ENCODE measurements around the gene PACSIN1. TPM values are rescaled to one million over a fixed set of nuclear protein-coding genes. Genes with fewer than 3 reads are reported as not detected.

The PACSIN1 gene
- total and polyA plus RNA-seq, 2 of the 4 experiments (the other 2 are of a cell fraction), result 0.02 TPM; not detected in 1

DNA sequence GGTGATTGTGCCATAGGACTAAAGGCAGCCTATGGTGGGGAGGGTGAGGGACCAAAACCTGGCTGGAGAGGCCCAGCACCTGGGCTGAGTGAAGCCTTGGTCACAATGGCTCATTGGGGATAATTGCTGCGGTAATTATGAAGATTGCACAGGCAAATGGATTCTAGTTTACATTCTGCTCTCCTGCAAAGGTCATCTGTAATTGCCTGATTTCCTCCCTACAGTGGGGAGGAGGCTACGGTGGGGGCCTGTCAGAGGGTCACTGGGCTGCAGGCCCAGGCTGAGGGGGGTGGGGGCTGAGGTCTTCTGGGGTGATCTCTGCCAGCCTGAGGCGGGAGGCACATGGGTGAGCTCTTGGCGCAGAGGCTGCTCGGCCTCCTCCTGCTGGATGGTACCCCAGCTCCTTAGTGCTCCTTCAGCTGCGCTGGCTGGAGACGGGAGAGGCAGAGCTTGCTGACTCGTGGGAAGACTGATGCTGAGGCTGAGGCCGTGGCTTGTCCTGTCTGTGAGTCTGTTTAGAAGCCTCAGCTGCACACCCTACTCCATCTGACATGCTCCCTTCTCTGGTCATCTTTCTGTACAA, 30.3 kb downstream of the PACSIN1 start:
- no peak overlapping the region for H2BK120ac ChIP-seq (ENCODE audit: low read depth, low read length)
- ATAC-seq (ENCODE audit: low read depth) (no peak), DNase-seq (no peak)
- POLR2A ChIA-PET (ENCODE audit: unreplicated experiment), result no interaction called here
- dilution Hi-C loops (cut with HindIII; ENCODE audit: low sequenced_read_pairs, unreplicated experiment), result no loop called here
- H4K8ac ChIP-seq (ENCODE audit: low read depth in 2 of 2, low read length in 2 of 2), result no peak overlapping the region
- intact Hi-C loops (cut with micrococcal nuclease), result no loop called here
- no TSS peak for BruUV-seq (replicated peaks)
- H3K4me3 ChIP-seq (ENCODE audit: insufficient read depth, low read depth, low read length), result no peak overlapping the region
- H2AK5ac ChIP-seq (ENCODE audit: low read depth, low read length), result no peak overlapping the region
- 58% methylated on average over 3 of the region's 9 CpGs; no CpG with 5 or more reads in 1 of the 2 experiments for WGBS, 2 experiments (ENCODE audit: extremely low coverage in 2 of 2, insufficient read length in 1 of 2)
- H3K4me1 ChIP-seq (ENCODE audit: control insufficient read depth, insufficient read depth, low read length), result peaks cover 1% of the 10 kb centered on the region; the same call in 1 of the 2 replicates
- no peak overlapping the region for H2BK5ac ChIP-seq (ENCODE audit: low read depth, low read length, poor library complexity, severe bottlenecking)
- in situ Hi-C loops (cut with MboI; ENCODE audit: low sequenced_read_pairs), result no loop called here
- peaks cover 8% of the 10 kb centered on the region for H3K9me3 ChIP-seq (ENCODE audit: control insufficient read depth, insufficient read depth, low read length)
- H4K91ac ChIP-seq (ENCODE audit: insufficient read depth, low read depth, low read length), result no peak overlapping the region
- no peak overlapping the region for H3K14ac ChIP-seq (replicated peaks; ENCODE audit: low read depth, low read length)
- no peak overlapping the region for H3K18ac ChIP-seq (ENCODE audit: low read depth, low read length)
- CTCF ChIA-PET, result interaction anchor here (0.6 kb wide), 1 partner anchor 323 kb away, joined by 3 read pairs; no protein-coding TSS in a partner anchor
- H4K5ac ChIP-seq (ENCODE audit: low read depth, low read length), result no peak overlapping the region
- no peaks in the 10 kb centered on the region for H3K79me1 ChIP-seq (ENCODE audit: low read depth in 1 of 2, low read length in 2 of 2)
- H3K27me3 ChIP-seq (ENCODE audit: control insufficient read depth, insufficient read depth, low read length), result peaks cover 9% of the 10 kb centered on the region
- no peak overlapping the region for H3K27ac ChIP-seq (ENCODE audit: insufficient read depth, low read length)
- H2AK9ac ChIP-seq (replicated peaks; ENCODE audit: low read depth, low read length, poor library complexity), result no peak overlapping the region
- no peak overlapping the region for H2AFZ ChIP-seq (replicated peaks; ENCODE audit: low read length, poor library complexity)
- H2BK15ac ChIP-seq (ENCODE audit: low read depth, low read length), result no peak overlapping the region
- H3K56ac ChIP-seq (ENCODE audit: extremely low read depth, insufficient read depth, low read length), result no peak overlapping the region
- H3K9me1 ChIP-seq (ENCODE audit: insufficient read depth, low read length), result no peaks in the 10 kb centered on the region
- H3K23ac ChIP-seq (ENCODE audit: low read depth, low read length), result no peak overlapping the region
- no peak overlapping the region for H3K4me2 ChIP-seq (ENCODE audit: low read depth, low read length)
- H4K20me1 ChIP-seq (ENCODE audit: insufficient read depth, low read length), result no peaks in the 10 kb centered on the region
- no peaks in the 10 kb centered on the region for H3K36me3 ChIP-seq (ENCODE audit: control insufficient read depth, insufficient read depth, low read length)
- H3K9ac ChIP-seq (ENCODE audit: low read depth, low read length), result no peak overlapping the region
- H3K4ac ChIP-seq (ENCODE audit: low read depth, low read length), result no peak overlapping the region
- H2BK20ac ChIP-seq (ENCODE audit: low read depth, low read length), result no peak overlapping the region
- TF ChIP-seq, protein P1, sequence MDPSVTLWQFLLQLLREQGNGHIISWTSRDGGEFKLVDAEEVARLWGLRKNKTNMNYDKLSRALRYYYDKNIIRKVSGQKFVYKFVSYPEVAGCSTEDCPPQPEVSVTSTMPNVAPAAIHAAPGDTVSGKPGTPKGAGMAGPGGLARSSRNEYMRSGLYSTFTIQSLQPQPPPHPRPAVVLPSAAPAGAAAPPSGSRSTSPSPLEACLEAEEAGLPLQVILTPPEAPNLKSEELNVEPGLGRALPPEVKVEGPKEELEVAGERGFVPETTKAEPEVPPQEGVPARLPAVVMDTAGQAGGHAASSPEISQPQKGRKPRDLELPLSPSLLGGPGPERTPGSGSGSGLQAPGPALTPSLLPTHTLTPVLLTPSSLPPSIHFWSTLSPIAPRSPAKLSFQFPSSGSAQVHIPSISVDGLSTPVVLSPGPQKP (IDR thresholded peaks at IDR 0.05; ENCODE audit: borderline replicate concordance, low read depth, low read length), result no peak
- TF ChIP-seq RFX5 (IDR thresholded peaks at IDR 0.05; ENCODE audit: low read depth, low read length) (no peak), MAFK (IDR thresholded peaks at IDR 0.05; ENCODE audit: low read depth, low read length) (no peak), BHLHE40 (IDR thresholded peaks at IDR 0.05; ENCODE audit: low read depth, low read length) (no peak), POLR2A (IDR thresholded peaks at IDR 0.05; ENCODE audit: low read depth, low read length) (no peak), MAZ (IDR thresholded peaks at IDR 0.05; ENCODE audit: borderline replicate concordance, low read depth, low read length) (no peak), CHD1 (IDR thresholded peaks at IDR 0.05; ENCODE audit: low read depth, low read length) (no peak)
- TF ChIP-seq, protein P2, sequence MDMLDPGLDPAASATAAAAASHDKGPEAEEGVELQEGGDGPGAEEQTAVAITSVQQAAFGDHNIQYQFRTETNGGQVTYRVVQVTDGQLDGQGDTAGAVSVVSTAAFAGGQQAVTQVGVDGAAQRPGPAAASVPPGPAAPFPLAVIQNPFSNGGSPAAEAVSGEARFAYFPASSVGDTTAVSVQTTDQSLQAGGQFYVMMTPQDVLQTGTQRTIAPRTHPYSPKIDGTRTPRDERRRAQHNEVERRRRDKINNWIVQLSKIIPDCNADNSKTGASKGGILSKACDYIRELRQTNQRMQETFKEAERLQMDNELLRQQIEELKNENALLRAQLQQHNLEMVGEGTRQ (IDR thresholded peaks at IDR 0.05; ENCODE audit: low read depth, low read length), result no peak
